HG03064 (cell line): ENCODE results near the gene KCNJ10.

ENCODE experiments used
- ATAC-seq: cut with Tn5 transposase; IDR thresholded peaks from one replicate; pipeline ENCODE4 v1.9.1; 2021; ENCODE audit warnings: low read depth; ENCODE audit not compliant: unreplicated experiment

The KCNJ10 gene

DNA sequence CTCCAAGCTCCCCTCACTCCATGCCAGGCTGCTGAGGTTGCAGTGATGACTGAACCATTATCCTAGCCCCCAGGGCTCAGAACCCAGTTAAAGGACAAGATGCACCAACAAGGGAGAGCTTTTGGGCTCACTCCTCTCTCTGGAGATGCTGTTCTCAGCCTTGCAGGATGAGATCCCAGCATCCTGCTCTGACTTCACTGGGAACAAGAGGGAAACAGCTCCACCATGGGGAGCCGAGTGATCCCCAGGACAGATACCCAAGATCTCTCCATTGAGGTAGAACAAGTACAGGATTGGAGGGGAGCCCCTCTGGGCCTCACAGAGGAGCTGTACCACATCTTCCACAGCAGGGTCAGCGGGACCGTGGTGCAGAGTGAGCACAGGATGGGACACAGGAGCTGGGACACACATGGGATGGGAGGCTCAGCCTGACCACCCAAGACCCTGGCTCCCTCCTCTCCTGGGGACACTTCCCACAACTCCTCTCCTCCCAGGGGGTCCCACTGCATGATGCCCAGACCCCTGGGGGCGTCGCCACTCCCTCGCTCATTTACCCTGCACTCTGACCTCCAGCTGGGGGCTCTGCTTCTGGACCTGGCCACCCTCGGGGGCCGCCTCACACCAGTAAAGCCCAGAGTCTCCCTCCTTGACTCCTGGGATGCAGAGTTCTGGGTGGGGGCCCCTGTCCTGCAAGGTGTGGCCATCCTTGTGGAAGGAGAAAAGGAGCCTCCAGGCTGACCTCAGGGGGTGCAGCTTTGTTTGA, 97.3 kb downstream of the KCNJ10 start:
- no peak for ATAC-seq

DNA sequence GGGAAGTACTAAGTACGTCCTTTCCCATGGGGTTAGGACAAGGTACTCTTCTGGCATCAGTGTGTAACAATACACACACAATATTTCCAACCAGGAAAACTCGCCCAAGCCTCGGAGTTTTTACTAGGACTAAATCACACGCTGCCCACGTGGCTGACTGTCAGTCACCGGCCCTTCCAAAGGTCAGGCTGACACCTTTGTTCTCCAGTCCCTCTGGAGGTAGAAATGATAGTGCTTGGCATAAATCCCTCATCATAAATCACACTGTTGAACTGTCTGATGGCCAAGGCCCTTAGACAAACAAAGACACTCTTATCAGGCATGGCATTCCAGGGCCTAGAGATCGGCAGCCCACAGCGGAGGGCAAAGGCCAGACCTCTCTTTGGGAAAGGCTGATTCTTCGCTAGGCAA, 99.0 kb downstream of the KCNJ10 start:
- no peak for ATAC-seq

DNA sequence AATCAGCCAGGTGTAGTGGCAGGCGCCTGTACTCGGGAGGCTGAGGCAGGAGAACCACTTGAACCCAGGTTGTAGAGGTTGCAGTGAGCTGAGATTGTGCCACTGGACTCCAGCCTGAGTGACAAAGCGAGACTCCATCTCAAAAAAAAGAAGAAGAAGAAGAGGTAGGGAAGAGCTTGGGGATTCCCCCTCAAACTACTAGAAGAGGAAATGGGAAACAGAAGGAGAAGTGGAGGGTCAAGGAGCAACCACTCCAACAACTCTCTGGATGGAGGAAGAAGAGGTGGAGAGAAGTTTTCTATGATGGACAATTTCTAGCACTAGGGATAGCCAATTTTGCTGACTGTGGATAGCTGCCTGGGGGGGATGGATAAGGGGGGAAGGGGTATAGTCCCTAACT, 101.1 kb downstream of the KCNJ10 start:
- no peak for ATAC-seq

DNA sequence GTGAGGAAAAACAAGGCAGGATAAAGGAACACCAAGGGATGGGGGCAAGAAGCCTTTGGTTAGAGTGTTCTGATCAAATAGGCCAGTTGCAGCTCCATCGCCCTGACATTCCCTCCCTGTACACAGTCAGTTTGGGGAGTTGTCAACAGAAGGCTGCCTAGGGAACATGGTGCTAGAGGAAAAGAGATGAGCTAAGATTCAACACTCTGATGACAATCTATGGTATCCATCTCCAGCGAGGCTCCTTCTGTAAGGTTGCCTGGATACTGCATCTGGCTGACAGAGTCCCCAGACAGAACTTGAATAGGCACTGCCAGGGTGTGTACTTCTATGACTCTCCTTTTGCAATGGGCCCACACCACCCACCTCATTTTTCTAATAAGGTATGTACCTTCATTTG, 104.7 kb downstream of the KCNJ10 start:
- ATAC-seq: no peak

DNA sequence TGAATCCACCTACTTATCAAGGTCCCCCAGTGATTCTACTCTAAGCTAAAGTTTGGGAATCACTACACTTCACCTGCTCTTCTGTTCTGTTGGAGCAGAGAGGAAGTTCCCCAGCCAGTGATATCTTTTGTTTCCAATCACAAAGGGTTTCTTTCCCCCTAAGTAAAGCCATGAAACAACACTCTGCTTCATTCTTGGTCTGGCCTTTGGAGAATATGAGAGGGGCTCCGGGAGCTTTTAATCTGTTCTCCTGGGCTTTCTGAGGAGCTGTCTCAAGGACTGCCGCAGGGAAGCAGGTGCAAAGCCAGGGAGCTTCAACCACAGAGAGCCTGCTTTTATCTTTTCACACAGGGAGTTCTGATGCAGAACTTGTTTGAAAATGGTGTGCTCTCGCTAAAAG, 105.8 kb downstream of the KCNJ10 start:
- ATAC-seq: no peak

DNA sequence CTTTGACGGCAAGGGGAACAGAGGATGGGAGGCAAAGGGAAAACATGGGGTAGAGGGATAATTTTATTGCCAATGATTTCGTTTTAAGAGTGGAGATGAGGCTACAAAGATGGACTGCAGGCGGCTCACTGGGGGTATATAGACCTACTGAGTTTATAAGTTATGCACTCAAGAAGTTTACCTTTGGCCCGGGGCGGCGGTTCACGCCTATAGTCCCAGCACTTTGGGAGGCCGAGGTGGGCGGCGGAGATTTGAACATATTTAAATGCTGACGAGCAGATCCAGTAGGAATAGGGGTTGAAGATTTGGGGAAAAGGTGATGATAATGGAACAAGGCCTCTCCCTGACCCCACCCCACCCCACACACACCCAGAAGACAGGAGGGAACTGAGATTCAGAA, 107.8 kb downstream of the KCNJ10 start:
- no peak for ATAC-seq

DNA sequence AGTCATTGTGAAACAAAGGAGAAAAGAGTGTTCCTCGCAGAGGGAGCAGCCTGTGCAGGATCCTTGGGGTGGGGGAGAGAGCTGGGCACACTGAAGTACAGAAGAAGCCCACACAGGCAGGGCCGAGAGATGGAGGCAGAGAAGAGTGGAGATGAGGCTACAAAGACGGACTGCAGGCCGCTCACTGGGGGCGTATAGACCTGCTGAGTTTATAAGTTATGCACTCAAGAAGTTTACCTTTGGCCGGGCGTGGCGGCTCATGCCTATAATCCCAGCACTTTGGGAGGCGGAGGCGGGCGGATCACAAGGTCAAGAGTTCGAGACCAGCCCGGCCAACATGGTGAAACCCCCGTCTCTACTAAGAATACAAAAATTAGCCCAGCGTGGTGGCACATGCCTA, 108.3 kb downstream of the KCNJ10 start:
- ATAC-seq: no peak

DNA sequence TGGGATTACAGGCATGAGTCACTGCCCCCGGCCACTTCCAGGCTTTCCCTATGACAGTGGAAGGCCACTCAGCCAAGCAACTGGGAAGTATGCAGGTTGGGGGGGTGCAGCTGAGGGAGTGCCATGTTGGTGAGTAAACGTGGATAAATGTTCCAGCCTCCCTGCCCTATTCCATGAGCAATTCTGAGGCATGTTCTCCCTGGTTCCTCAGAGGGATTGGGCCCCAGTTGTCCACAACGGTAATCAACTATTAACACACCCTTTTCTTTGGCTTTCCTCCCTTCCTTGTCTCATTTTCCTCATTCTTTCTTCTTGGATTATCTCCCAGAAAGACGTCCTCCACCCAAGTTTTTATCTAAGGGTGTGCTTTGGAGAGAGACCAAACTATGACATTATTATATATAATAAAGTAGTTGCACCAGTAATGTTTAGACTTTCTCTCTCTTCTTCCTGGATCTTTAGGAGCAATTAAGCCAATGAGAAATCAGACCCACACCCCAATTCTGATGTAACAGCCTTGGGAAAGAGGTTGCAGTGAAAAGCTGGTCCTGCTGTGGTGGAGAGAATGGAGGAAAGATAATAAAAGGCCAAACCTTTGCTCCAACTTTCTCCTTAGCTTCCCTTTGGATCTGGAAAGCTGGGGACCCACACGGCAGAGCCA, 109.1 kb downstream of the KCNJ10 start:
- no peak for ATAC-seq

DNA sequence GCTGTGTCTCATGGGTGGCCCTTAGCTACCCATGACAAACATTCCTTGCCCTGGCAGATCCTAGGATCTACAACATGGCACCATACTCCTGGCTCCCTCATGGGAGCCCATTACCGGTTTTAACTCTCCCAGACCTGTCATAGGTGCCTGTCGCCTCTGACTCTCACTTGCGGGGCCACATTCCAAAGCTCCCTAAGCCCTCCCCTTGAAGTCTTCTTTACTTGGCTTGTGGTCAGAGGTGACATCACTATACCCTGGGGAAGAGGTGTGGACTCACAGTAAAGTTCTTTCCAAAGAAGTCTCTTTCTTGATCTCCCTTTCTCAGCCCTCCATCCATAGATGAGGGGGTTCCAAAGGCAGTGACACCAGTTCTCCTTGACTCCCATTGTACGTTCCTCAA, 110.5 kb downstream of the KCNJ10 start:
- no peak for ATAC-seq

DNA sequence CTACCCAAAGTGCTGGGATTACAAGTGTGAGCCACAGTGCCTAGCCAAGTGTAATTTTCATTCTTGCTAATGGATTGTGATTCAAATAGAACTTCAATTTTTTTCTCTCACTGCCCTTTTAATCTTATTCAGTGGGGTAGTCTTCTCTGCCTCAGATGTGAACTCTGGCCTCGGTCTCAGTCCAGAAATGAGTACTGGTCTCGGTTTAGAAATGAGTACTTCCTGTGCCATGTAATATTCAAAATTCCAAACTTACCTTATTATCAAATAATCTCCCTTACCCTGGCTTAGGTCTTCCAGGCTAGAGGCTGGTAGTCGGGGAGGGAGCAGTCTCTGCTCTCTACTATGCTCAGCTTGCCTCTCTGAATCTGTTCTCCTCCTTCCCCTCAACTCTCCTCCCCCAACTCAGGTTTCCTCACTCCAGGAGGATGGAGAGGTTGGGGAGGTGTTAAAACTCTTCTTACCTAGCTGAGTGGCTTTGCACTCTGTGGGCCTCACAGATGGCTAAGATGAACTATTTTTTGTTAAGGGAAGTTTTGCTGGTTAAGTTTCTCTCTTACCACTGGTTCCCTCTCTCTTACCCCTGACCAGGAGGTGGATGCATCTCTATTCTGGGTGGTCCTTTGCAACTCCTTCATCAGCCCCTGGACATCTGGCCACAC, 111.1 kb downstream of the KCNJ10 start:
- no peak for ATAC-seq

DNA sequence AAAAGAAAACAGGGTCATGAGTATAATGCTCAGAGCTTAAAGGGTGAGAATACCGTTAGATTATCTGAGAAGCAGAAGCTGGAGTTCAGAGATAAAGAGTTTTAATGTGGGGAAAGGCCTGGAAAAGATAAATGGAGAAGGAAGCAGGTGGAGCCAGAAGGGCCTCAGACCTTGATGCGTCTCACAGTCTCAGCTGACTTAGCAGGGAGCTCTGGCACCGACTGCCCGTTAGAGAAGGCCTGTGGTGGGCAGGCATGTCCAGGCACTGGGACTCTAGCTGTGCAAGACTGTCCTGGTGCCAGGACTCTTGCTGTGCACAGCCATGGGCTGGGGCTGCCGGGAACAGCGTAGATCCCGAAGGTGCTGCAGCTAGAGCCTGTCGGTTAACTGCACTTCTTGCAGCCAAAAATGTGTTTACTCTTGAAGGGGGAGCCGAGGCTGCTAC, 112.1 kb downstream of the KCNJ10 start:
- no peak for ATAC-seq

DNA sequence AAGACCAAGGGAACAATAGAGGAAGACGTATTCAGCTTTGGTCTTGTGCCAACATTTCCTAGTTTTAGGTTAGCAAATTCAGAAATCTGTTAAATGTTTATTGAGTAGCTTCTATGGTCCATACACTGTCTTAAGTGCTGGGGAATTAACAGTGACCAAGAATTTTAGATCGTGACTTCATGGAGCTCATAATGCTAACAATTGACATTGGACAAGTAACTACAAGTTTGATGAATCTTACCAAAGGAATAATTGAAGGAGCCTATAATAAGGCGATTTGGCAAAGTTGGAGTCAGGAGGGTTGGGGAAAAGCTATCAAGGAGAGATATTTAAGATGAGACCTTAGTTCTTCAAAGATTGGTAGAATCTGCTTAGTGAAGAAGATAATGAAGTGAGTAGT, 114.5 kb downstream of the KCNJ10 start:
- no peak for ATAC-seq

DNA sequence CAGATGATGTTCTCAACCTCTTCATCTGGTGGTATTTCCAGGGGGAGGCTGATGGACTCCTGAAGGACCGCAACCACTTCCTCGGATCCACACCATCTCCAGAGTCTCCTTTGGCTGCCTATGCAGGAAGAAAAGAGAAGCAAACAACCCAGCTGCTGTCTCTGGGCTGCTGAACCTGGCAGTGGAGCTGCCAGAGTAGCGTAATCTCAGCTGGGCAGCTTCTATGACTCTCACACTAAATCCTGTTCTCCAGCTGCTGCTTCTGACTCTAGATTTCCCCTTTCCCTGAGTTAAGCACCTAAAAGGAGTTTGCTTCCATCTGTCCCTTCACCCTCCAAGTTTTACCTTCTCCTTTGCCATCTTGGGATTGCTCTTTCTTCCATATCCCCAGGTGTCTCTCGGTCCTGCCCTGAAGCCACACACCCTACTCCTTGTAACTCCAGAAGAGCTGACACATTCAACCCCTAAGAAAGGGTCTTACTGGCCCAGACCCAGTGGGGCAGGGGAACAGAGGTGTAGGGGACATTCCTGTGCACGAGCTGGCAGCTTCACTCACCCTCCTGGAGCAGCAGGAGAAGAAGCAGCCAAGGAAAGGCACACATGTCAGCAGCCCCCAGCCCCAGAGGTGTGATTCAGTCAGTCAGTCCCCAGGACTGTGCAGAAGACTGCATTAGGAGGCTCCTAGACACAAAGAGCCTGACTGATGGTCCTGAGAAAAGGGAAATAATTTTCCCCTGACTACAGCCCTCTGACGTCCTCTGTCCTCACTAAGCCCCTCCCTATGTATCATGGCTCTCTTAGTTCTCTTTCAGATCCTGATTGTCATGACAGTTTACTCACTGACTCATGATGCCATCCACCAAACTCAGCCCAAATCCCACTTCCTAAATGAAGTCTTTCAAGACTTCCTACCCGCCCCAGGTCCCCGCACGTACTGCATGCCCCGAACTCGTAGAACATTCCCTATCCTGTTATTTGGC, 116.1 kb downstream of the KCNJ10 start, which contains the start of gene SLAMF9:
SLAMF9 (minus strand) TSS at position 702 of the 980 bp plus-strand sequence; CDS start at position 602, 100 bp downstream.
- no peak for ATAC-seq

DNA sequence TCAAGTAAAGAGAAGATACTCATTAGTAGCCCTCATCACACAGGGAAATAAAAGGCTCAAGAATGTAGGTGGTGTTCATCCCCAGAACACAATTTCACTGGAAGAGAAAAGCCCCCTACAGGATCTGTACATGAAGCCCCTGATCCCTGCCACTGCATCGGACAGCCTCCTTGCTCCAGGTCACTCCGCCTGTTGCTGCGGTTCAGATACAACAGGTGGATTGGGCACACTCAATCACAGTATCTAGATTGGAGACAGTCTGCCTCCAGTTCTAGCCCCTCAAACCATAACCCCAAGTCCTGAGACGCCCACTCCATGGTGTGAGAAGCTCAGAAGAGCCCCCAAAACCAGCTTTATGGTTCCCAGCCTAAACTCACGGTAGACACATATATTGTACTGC, 117.0 kb downstream of the KCNJ10 start:
- no peak for ATAC-seq

DNA sequence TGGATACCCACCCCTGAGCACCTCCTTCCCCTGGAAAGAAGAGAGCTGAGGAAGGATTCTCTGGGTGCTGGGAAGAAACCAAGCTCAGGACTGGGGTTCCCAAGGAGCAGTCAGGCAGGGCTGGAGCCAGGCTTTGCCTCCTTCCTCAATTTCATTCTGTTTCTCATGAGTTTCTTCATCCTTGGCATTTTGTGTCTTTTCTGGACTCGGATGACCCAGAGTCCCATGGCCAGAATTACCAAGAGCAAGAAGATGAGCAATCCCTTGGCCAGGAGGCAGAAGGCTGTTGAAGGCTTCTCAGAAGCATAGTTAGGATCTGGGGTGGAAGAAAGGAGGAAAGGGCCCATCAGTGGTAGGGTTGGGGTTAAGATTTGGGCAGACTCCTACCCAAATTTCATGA, 118.4 kb downstream of the KCNJ10 start:
- ATAC-seq: no peak

DNA sequence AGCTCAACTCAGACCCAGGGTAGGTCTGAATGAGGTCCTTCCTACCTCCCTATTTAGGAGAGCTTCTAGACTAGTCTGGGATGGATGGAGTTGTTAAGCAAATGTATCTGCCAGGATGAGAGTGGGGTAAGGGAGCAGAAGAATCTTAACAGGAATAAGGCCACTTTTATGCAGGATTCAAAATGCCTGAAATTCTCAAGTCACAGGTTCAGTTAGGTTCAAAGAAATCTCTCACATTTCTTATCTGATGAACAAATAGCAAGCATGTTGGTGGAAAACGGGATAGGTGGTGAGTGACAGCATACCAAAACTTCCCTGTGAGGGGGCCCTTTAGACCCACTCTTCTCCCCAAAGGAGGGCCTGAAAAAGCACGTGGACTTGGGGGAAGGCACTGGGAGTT, 118.9 kb downstream of the KCNJ10 start:
- ATAC-seq: no peak

DNA sequence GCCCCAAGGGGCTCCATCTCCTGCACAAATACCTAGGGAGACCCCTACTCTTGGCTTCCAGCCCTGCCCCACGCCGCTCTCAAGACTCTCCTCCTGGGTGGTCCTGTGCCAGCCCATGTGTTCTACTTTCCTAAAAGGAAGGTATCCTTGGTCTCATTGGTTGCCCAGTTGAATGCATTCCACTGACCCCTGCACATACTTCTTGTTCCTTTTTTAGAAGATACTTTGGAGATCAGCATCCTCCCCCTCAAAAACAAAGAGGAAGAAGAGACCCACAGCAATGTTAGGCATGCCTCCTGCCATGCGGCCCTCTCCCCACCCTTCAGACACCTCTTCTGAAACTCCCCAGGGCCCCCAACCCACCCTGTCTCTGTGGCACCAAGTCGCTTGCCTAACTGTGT, 120.0 kb downstream of the KCNJ10 start:
- ATAC-seq: no peak

DNA sequence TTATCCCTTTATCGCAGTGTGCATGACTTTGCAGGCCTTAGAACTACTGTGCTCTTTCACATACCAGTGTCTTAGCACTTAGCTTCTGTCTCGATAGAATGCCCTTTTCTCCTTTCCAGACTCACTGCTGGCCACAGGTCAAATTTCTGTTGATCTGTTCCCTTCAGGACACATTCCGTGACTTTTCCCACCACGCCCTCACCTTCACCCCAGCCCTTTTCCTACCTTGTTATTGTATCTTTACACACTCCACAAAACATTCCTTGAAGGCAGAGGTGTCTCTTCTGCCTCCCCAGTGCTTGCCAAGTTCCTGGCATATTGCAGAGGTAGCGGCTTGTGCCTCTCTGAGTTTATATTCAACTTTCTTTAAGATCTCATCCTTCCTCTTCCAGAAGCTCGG, 120.8 kb downstream of the KCNJ10 start:
- no peak for ATAC-seq
